Measurements from ENCODE around the gene ZNF598.

- no peak for TF ChIP-seq CTCF (IDR thresholded peaks at IDR 0.05)
- TF ChIP-seq POLR2AphosphoS5 (IDR thresholded peaks at IDR 0.05; ENCODE audit: low read depth, low read length), result no peak
- no peak for TF ChIP-seq TCF7L2 (IDR thresholded peaks at IDR 0.05; ENCODE audit: low read depth, low read length)
Measured at GRCh38 chr16:2045965-2046892, 36.6 kb upstream of the ZNF598 start.
